SU-DHL-6 (cell line): ENCODE results near the gene MARS1.

ENCODE experiments used
- EZH2phosphoT487 ChIP-seq: fragments of 200-600 bp; sonication (generic), shearing (Covaris generic); conservative IDR thresholded peaks from 2 replicates; pipeline ENCODE4 v1.6.1; 2018; ENCODE audit warnings: mild to moderate bottlenecking, antibody characterized with exemption, low read length, moderate library complexity, mixed read lengths
- TF ChIP-seq, protein P1 (sequence below): fragments of 200-600 bp; sonication (generic); IDR thresholded peaks from one replicate; pipeline ENCODE4 v1.5.1; 2017; ENCODE audit warnings: antibody characterized with exemption, mild to moderate bottlenecking, low read length, moderate library complexity; ENCODE audit not compliant: insufficient read depth, poor library complexity, severe bottlenecking

DNA sequence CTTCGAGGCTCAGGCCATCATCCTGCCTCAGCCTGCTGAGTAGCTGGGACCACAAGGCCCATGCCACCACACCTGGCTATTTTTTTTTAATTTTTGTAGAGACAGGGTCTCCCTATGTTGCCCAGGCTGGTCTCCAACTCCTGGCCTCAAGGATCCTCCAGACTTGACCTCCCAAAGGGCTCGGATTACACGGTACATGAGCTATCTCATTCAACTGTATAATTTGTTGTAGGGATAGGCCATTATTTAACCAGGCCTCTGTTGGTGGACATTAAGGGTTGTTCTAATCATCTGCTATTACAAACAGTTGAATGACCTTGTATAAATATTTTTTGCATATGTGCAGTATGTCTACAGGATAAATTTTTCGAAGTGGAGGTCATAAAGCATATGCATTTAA lies 71.0 kb downstream of the MARS1 start:
- TF ChIP-seq, protein P1, sequence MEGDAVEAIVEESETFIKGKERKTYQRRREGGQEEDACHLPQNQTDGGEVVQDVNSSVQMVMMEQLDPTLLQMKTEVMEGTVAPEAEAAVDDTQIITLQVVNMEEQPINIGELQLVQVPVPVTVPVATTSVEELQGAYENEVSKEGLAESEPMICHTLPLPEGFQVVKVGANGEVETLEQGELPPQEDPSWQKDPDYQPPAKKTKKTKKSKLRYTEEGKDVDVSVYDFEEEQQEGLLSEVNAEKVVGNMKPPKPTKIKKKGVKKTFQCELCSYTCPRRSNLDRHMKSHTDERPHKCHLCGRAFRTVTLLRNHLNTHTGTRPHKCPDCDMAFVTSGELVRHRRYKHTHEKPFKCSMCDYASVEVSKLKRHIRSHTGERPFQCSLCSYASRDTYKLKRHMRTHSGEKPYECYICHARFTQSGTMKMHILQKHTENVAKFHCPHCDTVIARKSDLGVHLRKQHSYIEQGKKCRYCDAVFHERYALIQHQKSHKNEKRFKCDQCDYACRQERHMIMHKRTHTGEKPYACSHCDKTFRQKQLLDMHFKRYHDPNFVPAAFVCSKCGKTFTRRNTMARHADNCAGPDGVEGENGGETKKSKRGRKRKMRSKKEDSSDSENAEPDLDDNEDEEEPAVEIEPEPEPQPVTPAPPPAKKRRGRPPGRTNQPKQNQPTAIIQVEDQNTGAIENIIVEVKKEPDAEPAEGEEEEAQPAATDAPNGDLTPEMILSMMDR: no peak
- TF ChIP-seq EZH2phosphoT487: no peak
